WTC11 (cell line): ENCODE data around the gene AMHR2. TPM values are rescaled to one million over a fixed set of nuclear protein-coding genes. Genes with fewer than 3 reads are reported as not detected.
A peak's percentile ranks its signal among the peaks of the same experiment; 100 is the strongest.
"Not testable (repeated sequence)": the region's sequence is repeated elsewhere in the genome, so short reads cannot be mapped to it uniquely, and the experiment has no call there.

Source experiments
- ATAC-seq: fragments of 200-7000 bp; cut with Tn5 transposase; 2 replicates; pipeline ENCODE4 v1.10.0; 2021; ENCODE audit warnings: mild to moderate bottlenecking, moderate library complexity
- CTCF ChIA-PET: fragments of 300-600 bp; sonication (Branson Sonifier 250); formaldehyde crosslinking; loops from one replicate; lab custom pipeline; 2021; ENCODE audit warnings: antibody characterized with exemption; lab: Charles Lee
- POLR2A ChIA-PET: fragments of 350-600 bp; sonication (Branson Sonifier 250); formaldehyde crosslinking; loops from one replicate; lab custom pipeline; 2021; ENCODE audit warnings: antibody characterized with exemption; lab: Charles Lee
- DNase-seq: peaks from one replicate; pipeline ENCODE4 v3.0.0; 2021; ENCODE audit warnings: low spot score
- H3K27ac Mint-ChIP-seq: 2 replicates; pipeline ENCODE4 v1.8.0; 2021; ENCODE audit warnings: mixed read lengths
- H3K27me3 Mint-ChIP-seq: 2 replicates; pipeline ENCODE4 v1.8.0; 2021; ENCODE audit warnings: low read depth, mild to moderate bottlenecking, moderate library complexity, mixed read lengths
- H3K36me3 Mint-ChIP-seq: 2 replicates; pipeline ENCODE4 v1.8.0; 2021; ENCODE audit warnings: mixed read lengths
- H3K4me1 Mint-ChIP-seq: 2 replicates; pipeline ENCODE4 v1.8.0; 2022; ENCODE audit warnings: mixed read lengths
- H3K4me3 Mint-ChIP-seq: 2 replicates; pipeline ENCODE4 v1.8.0; 2021; ENCODE audit warnings: mild to moderate bottlenecking, moderate library complexity, mixed read lengths
- H3K9me3 Mint-ChIP-seq: 2 replicates; pipeline ENCODE4 v1.8.0; 2021; ENCODE audit warnings: mixed read lengths
- AR ChIP-seq: fragments of 250-450 bp; sonication (Bioruptor Pico); IDR thresholded peaks from 2 replicates; pipeline ENCODE4 v1.9.0; 2021; ENCODE audit warnings: mild to moderate bottlenecking
- CBFB ChIP-seq: sonication (generic); formaldehyde crosslinking; IDR thresholded peaks from 2 replicates; pipeline ENCODE4 v1.8.1; 2022; ENCODE audit warnings: mild to moderate bottlenecking, low read depth, missing genetic modification reagents
- E2F4 ChIP-seq: sonication (generic); formaldehyde crosslinking; IDR thresholded peaks from 2 replicates; pipeline ENCODE4 v1.8.1; 2022; ENCODE audit warnings: low read depth, mild to moderate bottlenecking, moderate library complexity, missing genetic modification reagents, borderline replicate concordance
- ELF4 ChIP-seq: sonication (generic); formaldehyde crosslinking; IDR thresholded peaks from 2 replicates; pipeline ENCODE4 v1.8.1; 2022; ENCODE audit warnings: low read depth, mild to moderate bottlenecking, moderate library complexity, missing genetic modification reagents
- HMGA2 ChIP-seq: fragments of 250-450 bp; sonication (Bioruptor Pico); IDR thresholded peaks from 2 replicates; pipeline ENCODE4 v1.4.0; 2021; ENCODE audit warnings: mild to moderate bottlenecking, moderate library complexity
- HMGXB4 ChIP-seq: sonication (generic); formaldehyde crosslinking; IDR thresholded peaks from 2 replicates; pipeline ENCODE4 v1.8.1; 2023; ENCODE audit warnings: mild to moderate bottlenecking, moderate library complexity, missing genetic modification reagents
- KAT7 ChIP-seq: sonication (generic); formaldehyde crosslinking; IDR thresholded peaks from 2 replicates; pipeline ENCODE4 v1.8.1; 2023; ENCODE audit warnings: missing genetic modification reagents, mild to moderate bottlenecking, borderline replicate concordance
- MAX ChIP-seq: sonication (generic); formaldehyde crosslinking; IDR thresholded peaks from 2 replicates; pipeline ENCODE4 v1.8.0; 2022; ENCODE audit warnings: mild to moderate bottlenecking, missing genetic modification reagents
- NFYB ChIP-seq: sonication (generic); formaldehyde crosslinking; conservative IDR thresholded peaks from 2 replicates; pipeline ENCODE4 v1.8.0; 2022; ENCODE audit warnings: low read depth, missing genetic modification reagents
- SMAD3 ChIP-seq: sonication (generic); formaldehyde crosslinking; IDR thresholded peaks from 2 replicates; pipeline ENCODE4 v1.8.0; 2022; ENCODE audit warnings: missing genetic modification reagents, mild to moderate bottlenecking, borderline replicate concordance
- TEAD1 ChIP-seq: sonication (generic); formaldehyde crosslinking; IDR thresholded peaks from 2 replicates; pipeline ENCODE4 v1.8.0; 2022; ENCODE audit warnings: mild to moderate bottlenecking, missing genetic modification reagents
- USF2 ChIP-seq: sonication (generic); formaldehyde crosslinking; IDR thresholded peaks from 2 replicates; pipeline ENCODE4 v1.8.1; 2023; ENCODE audit warnings: mild to moderate bottlenecking, missing genetic modification reagents, moderate library complexity
- ZNF121 ChIP-seq: sonication (generic); formaldehyde crosslinking; IDR thresholded peaks from 2 replicates; pipeline ENCODE4 v1.8.0; 2023; ENCODE audit warnings: missing genetic modification reagents
- ZNF219 ChIP-seq: sonication (generic); formaldehyde crosslinking; IDR thresholded peaks from 2 replicates; pipeline ENCODE4 v1.8.0; 2023; ENCODE audit warnings: missing genetic modification reagents, mild to moderate bottlenecking, borderline replicate concordance
- ZNF425 ChIP-seq: fragments of 250-450 bp; sonication (Bioruptor Pico); conservative IDR thresholded peaks from 2 replicates; pipeline ENCODE4 v1.9.0; 2021; ENCODE audit warnings: mild to moderate bottlenecking
- ZNF671 ChIP-seq: fragments of 250-450 bp; sonication (Bioruptor Pico); IDR thresholded peaks from 2 replicates; pipeline ENCODE4 v1.8.0; 2021; ENCODE audit warnings: mild to moderate bottlenecking
- total RNA-seq: library from RNA; stranded (reverse); gene quantifications from 3 replicates; pipeline ENCODE4 v1.2.3, GENCODE V29; 2021

Gene AMHR2
- total RNA-seq, 1 experiment from 2014 or later = not detected

- TF ChIP-seq ZNF425 (CRISPR knock-in tag) = no peak
- TF ChIP-seq HMGXB4 = no peak
- TF ChIP-seq KAT7 = no peak
- no peak for TF ChIP-seq TEAD1 (CRISPR knock-in tag)
- no peak for TF ChIP-seq ZNF671 (CRISPR knock-in tag)
Measured at GRCh38 chr12:53413485-53414204, 10.0 kb upstream of the AMHR2 start (continued).

- CTCF ChIA-PET = interaction anchor here (0.5 to 3.4 kb wide), 6 partner anchors 23 to 146 kb away, joined by 3 to 15 read pairs (median 4); partner anchors contain the start of genes AAAS and ESPL1
- no peak; the same call in 1 of the 2 replicates for ATAC-seq
- no peak overlapping the region for H3K4me3 Mint-ChIP-seq
- no peaks in the 10 kb centered on the region for H3K9me3 Mint-ChIP-seq
- DNase-seq = no peak
- no peak overlapping the region for H3K27ac Mint-ChIP-seq
- peaks cover 20% of the 10 kb centered on the region for H3K36me3 Mint-ChIP-seq
- peaks cover 21% of the 10 kb centered on the region for H3K4me1 Mint-ChIP-seq
- H3K27me3 Mint-ChIP-seq = no peaks in the 10 kb centered on the region
- TF ChIP-seq NFYB (no peak), USF2 (CRISPR knock-in tag) (no peak), SMAD3 (CRISPR knock-in tag) (no peak), E2F4 (no peak), ZNF121 (no peak), HMGA2 (CRISPR knock-in tag) (no peak), ZNF219 (CRISPR knock-in tag) (no peak), AR (CRISPR knock-in tag) (no peak), MAX (CRISPR knock-in tag) (no peak), CBFB (CRISPR knock-in tag) (no peak), ELF4 (CRISPR knock-in tag) (no peak), HMGXB4 (no peak)
- POLR2A ChIA-PET = interaction anchor here (0.6 to 0.7 kb wide), 2 partner anchors 94 to 118 kb away, joined by 3 to 7 read pairs; partner anchors contain the start of gene AAAS
Measured at GRCh38 chr12:53414756-53415417, 8.8 kb upstream of the AMHR2 start.

- H3K4me3 Mint-ChIP-seq, H3K9me3 Mint-ChIP-seq, H3K27me3 Mint-ChIP-seq, POLR2A ChIA-PET, DNase-seq: not testable (repeated sequence)
- peaks cover 25% of the 10 kb centered on the region for H3K4me1 Mint-ChIP-seq
- CTCF ChIA-PET = interaction anchor here (0.5 to 3.4 kb wide), 5 partner anchors 23 to 94 kb away, joined by 3 to 15 read pairs (median 5); partner anchors contain the start of gene AAAS
- ATAC-seq = peak; percentile 63
- peak overlapping the region; percentile 78 for H3K27ac Mint-ChIP-seq
- peaks cover 16% of the 10 kb centered on the region for H3K36me3 Mint-ChIP-seq
Measured at GRCh38 chr12:53415752-53416389, 7.8 kb upstream of the AMHR2 start.

GRCh38 chr12:53417291-53417816 lies 6.3 kb upstream of the AMHR2 start:
- H3K27me3 Mint-ChIP-seq, ATAC-seq, H3K27ac Mint-ChIP-seq, DNase-seq, H3K4me3 Mint-ChIP-seq, H3K9me3 Mint-ChIP-seq, H3K36me3 Mint-ChIP-seq: not testable (repeated sequence)
- H3K4me1 Mint-ChIP-seq = peaks cover 31% of the 10 kb centered on the region
- ChIA-PET POLR2A (interaction anchor here (0.5 kb wide), 1 partner anchor 155 kb away, joined by 5 read pairs; no protein-coding TSS in a partner anchor), CTCF (interaction anchor here (0.6 to 2.7 kb wide), 3 partner anchors 20 to 96 kb away, joined by 3 to 22 read pairs (median 11); partner anchors contain the start of gene AAAS)
